Small intestine (tissue), 7 donors: ENCODE data around the gene PIGH. TPM values are rescaled to one million over a fixed set of nuclear protein-coding genes. Genes with fewer than 3 reads are reported as not detected.
A peak's percentile ranks its signal among the peaks of the same experiment; 100 is the strongest.
"Not testable (repeated sequence)": the region's sequence is repeated elsewhere in the genome, so short reads cannot be mapped to it uniquely, and the experiment has no call there.

ENCODE experiments used
- DNase-seq, 2 donors: peaks; one replicate each; pipeline versions ENCODE4 v3.0.0 to v3.0.0-alpha.2; 2013
- FAIRE-seq: peaks from 2 replicates; lab custom pipeline; 2012; peaks lifted over from hg19 to GRCh38; lab: Jason Lieb, UNC
- H3K27ac ChIP-seq, 3 donors: one replicate each; pipeline ENCODE4 v1.5.1; 2013; ENCODE audit warnings: low read length in 2 of 3, mild to moderate bottlenecking in 2 of 3, control low read depth in 1 of 3, inconsistent platforms in 1 of 3, low read depth in 1 of 3, moderate library complexity in 1 of 3
- H3K27me3 ChIP-seq, 3 donors: one replicate each; pipeline ENCODE4 v1.6.1; 2013; ENCODE audit warnings: low read length in 3 of 3, inconsistent platforms in 1 of 3; ENCODE audit not compliant: control insufficient read depth in 3 of 3, insufficient read depth in 3 of 3
- H3K36me3 ChIP-seq, 3 donors: one replicate each; pipeline ENCODE4 v1.6.1; 2013; ENCODE audit warnings: low read length in 3 of 3, inconsistent platforms in 1 of 3, low read depth in 1 of 3, mild to moderate bottlenecking in 1 of 3, moderate library complexity in 1 of 3; ENCODE audit not compliant: control insufficient read depth in 3 of 3, insufficient read depth in 2 of 3
- H3K4me1 ChIP-seq, 3 donors: one replicate each; pipeline ENCODE4 v1.6.1; 2013; ENCODE audit warnings: low read length in 2 of 3, inconsistent platforms in 1 of 3, low read depth in 1 of 3, mild to moderate bottlenecking in 1 of 3, moderate library complexity in 1 of 3; ENCODE audit not compliant: control insufficient read depth in 3 of 3, insufficient read depth in 2 of 3
- H3K4me3 ChIP-seq, 3 donors: one replicate each; pipeline ENCODE4 v1.5.1; 2013; ENCODE audit warnings: low read length in 3 of 3, control low read depth in 1 of 3, inconsistent platforms in 1 of 3, low read depth in 1 of 3, mild to moderate bottlenecking in 1 of 3, moderate library complexity in 1 of 3
- H3K9me3 ChIP-seq, 2 donors: one replicate each; pipeline ENCODE4 v1.6.1; 2013; ENCODE audit warnings: low read depth in 1 of 2, low read length in 1 of 2; ENCODE audit not compliant: control insufficient read depth in 2 of 2, insufficient read depth in 1 of 2
- WGBS, 3 donors: extraction: QIAGEN DNeasy Blood & Tissue Kit; methylation state at CpG; one replicate each; pipeline ENCODE4 v1.1.7; 2013; 5-methylcytosine and 5-hydroxymethylcytosine counted together
- polyA plus RNA-seq, 4 donors: library from polyadenylated mRNA; stranded (reverse) in 3 of 4; unstranded in 1 of 4; fragments of 200-250 nt in 3 of 4; fragments of 120-200 nt in 1 of 4; gene quantifications; one replicate each; pipeline versions ENCODE4 v1.2.1 to v1.2.3, GENCODE V29; 2013
- donor health status: healthy with polysubstance abuse.
- donor health status: control.
- donor health status: control.
- donor health status: Bipolar disorder and iron deficiency.
- donor health status: healthy.

Gene PIGH
- polyA plus RNA-seq, 4 donors: 19.6 to 53.9 (median 22.6) TPM

DNA sequence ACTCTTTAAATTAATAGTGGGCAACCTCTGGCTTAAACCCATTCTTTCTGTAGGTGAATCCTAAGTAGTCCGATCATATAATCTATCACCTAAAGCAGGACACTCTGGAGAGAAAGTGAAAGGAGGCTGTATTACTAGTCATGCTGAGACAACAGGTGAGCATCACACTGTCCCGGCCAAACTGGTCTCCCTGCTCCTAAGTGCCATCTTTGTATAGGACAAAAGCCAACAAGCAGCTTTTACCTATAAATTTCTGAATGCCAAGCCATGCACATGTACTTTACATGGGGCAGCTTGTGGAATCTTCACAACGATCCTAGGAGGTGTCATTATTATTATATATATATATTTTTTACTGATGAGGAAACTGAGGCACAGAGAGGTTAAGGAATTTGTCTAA, 48.9 kb downstream of the PIGH start:
- Histone ChIP-seq H3K4me3 (no peak overlapping the region), H3K9me3 (no peaks in the 10 kb centered on the region), H3K27ac (no peak overlapping the region), H3K27me3 (no peaks in the 10 kb centered on the region), H3K4me1 (no peaks in the 10 kb centered on the region), H3K36me3 (peaks cover 0 to 64% (median 2%) of the 10 kb centered on the region in 3 donors)
- 91 to 96% (median 95%) methylated on average over 3 of the region's 3 CpGs for WGBS, 3 donors
- FAIRE-seq: no peak
- DNase-seq: no peak

DNA sequence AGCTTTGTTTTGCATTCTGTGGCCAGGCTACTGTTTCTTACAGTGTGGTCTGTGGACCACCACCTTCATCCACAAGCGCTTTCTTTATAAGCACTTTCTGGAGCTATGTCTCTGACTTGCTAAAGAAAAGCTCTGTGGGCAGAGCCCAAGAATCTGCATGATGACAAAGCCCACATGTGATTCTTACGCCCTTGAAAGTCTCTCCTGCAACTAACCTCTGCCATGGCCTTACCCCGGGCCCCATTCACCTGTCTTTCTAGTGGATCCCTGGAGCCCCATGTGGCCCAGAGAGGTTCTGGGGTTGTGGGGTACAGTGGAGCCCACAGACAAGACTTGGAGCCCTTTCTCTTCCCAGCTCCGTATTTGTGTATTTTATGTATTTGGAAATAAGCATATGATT, 50.3 kb downstream of the PIGH start:
- WGBS, 3 donors: 91 to 95% (median 93%) methylated on average over 4 of the region's 4 CpGs
- Histone ChIP-seq H3K36me3 (peaks cover 0 to 50% (median 5%) of the 10 kb centered on the region in 3 donors), H3K27me3 (no peaks in the 10 kb centered on the region), H3K4me3 (no peak overlapping the region), H3K4me1 (no peaks in the 10 kb centered on the region), H3K27ac (no peak overlapping the region), H3K9me3 (no peaks in the 10 kb centered on the region)
- FAIRE-seq (no peak), DNase-seq (no peak)

DNA sequence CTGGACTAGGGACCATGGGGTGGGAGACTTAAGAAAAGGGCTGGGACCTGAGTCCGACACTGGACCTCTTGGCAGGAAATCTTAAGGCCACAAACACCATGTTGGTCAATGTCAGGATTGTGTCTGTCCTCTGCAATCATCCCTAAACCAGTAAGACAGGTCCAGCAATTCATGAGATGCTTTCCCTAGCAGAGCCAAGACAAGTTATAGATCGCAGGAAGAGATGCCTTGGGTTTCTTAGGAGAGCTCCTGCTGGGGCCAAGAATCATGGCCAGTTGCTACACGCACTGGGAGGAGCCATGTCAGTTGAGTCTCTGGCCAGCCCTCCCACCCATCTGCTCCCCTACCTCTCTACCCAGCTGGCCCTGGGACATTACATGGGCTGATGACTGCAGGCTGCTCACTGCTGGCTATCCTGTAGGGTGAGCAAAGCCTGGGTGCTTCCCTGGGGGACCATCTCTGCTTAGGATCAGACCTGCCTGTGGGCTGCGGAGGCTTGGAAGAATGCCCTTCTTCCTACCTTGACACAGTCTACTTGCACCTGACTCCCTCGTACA, 52.8 kb downstream of the PIGH start:
- WGBS, 3 donors: 92 to 95% (median 93%) methylated on average over 5 of the region's 5 CpGs
- H3K36me3 ChIP-seq: peaks cover 0 to 39% (median 5%) of the 10 kb centered on the region in 3 donors
- no peaks in the 10 kb centered on the region for H3K9me3 ChIP-seq
- no peak for DNase-seq
- H3K27ac ChIP-seq: no peak overlapping the region
- no peak overlapping the region for H3K4me3 ChIP-seq
- FAIRE-seq: no peak
- peaks cover 0 to 10% (median 0%) of the 10 kb centered on the region in 3 donors for H3K4me1 ChIP-seq
- no peaks in the 10 kb centered on the region for H3K27me3 ChIP-seq

GRCh38 chr14:67544590-67544989, 55.5 kb downstream of the PIGH start:
- Histone ChIP-seq H3K4me1 (peaks cover 0 to 23% (median 2%) of the 10 kb centered on the region in 3 donors), H3K4me3 (no peak overlapping the region), H3K27me3 (no peaks in the 10 kb centered on the region), H3K36me3 (peaks cover 0 to 21% (median 5%) of the 10 kb centered on the region in 3 donors), H3K9me3 (no peaks in the 10 kb centered on the region), H3K27ac (no peak overlapping the region)
- DNase-seq (no peak), FAIRE-seq (no peak)
- WGBS, 3 donors: 93 to 98% (median 95%) methylated on average over 1 of the region's 1 CpG

- 90 to 93% (median 92%) methylated on average over 13 of the region's 13 CpGs for WGBS, 3 donors
- Histone ChIP-seq H3K27ac (peak overlapping the region in 1 of 3 donors; percentile 98), H3K4me1 (peaks cover 0 to 23% (median 2%) of the 10 kb centered on the region in 3 donors), H3K36me3 (peaks cover 0 to 16% (median 3%) of the 10 kb centered on the region in 3 donors)
- not testable (repeated sequence) for FAIRE-seq, H3K27me3 ChIP-seq, H3K4me3 ChIP-seq, DNase-seq, H3K9me3 ChIP-seq
Measured at GRCh38 chr14:67542620-67543019, 57.4 kb downstream of the PIGH start.

DNA sequence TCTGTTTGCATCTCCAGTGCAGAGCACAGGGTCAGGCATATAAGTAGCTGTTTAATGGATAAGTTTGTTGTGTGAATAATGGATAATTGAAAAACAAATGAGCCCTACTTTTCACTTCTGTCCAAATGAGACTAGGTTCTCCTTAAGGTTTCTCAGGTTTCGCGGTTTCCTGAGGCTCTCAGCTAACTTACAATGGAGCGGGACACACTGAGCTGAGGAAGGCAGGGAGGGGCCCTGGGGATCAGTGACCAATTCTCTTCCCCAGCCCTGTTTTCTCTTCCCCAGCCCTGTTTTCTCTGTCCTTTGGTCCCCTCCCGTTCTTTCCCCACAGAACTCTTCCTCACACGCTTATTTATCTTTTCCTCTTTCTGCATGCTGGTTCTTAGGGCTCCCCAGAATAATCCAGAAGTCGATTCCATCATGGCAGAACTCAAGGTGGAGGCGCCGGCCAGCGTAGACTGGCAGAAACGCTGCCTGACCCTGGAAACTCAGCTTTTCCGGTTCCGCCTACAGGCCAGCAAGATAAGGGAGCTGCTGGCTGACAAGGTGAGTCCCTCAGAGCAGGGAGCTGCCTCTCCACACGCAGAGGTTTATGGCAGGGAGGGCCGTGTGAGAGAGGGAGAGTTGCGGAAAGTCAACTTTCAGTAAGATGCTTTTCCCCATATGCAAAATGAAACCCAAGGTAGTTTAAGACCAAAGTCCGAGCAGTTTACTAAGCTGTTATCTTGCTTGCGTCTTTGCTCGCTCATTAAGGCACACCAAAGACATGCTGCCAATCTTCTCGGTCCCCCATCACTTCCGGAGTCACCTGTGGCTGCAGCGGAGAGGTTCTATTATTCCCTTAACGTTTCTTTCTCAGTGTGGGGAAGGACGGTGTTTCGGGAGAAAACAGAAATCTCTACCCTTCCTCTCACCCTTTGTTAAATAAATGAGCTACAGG, 58.4 kb downstream of the PIGH start:
- peaks cover 0 to 23% (median 2%) of the 10 kb centered on the region in 3 donors for H3K4me1 ChIP-seq
- H3K4me3 ChIP-seq: peak overlapping the region in 2 of 3 donors; percentile 36 to 51
- no peaks in the 10 kb centered on the region for H3K9me3 ChIP-seq
- H3K27ac ChIP-seq: peak overlapping the region; percentile 91 to 98 (median 97)
- H3K36me3 ChIP-seq: peaks cover 0 to 8% (median 3%) of the 10 kb centered on the region in 3 donors
- WGBS, 3 donors: 6 to 35% (median 17%) methylated on average over 24 of the region's 24 CpGs
- FAIRE-seq (peak; percentile 5), DNase-seq (peak; percentile 94 to 98)
- no peaks in the 10 kb centered on the region for H3K27me3 ChIP-seq

Other genes with a start within 250 kb of the PIGH start
- gene ATP6V1D, start 240.5 kb downstream of the PIGH start, polyA plus RNA-seq: 10 to 100 TPM; 43.1 to 84.3 (median 58.0) TPM
- gene EIF2S1, start 239.9 kb downstream of the PIGH start, polyA plus RNA-seq: 100 to 1,000 TPM in 1 of 4 donors, 10 to 100 TPM in 3; 43.6 to 116 (median 69.9) TPM
- 10 to 100 TPM; 33.9 to 88.3 (median 67.1) TPM for gene PLEK2, start 188.1 kb downstream of the PIGH start, polyA plus RNA-seq
- gene TMEM229B, start 111.5 kb downstream of the PIGH start, polyA plus RNA-seq: 10 to 100 TPM in 3 of 4 donors, 1 to 10 TPM in 1; 6.5 to 27.5 (median 11.4) TPM
- gene PLEKHH1, start 67.0 kb downstream of the PIGH start, polyA plus RNA-seq: 10 to 100 TPM; 21.5 to 87.2 (median 47.5) TPM
- 10 to 100 TPM in 3 of 4 donors, 1 to 10 TPM in 1; 2.4 to 56.1 (median 22.8) TPM for gene ARG2, start 19.7 kb upstream of the PIGH start, polyA plus RNA-seq
- 10 to 100 TPM; 58.4 to 94.6 (median 83.4) TPM for gene VTI1B, start 74.4 kb upstream of the PIGH start, polyA plus RNA-seq
- 10 to 100 TPM in 2 of 4 donors, 1 to 10 TPM in 2; 5.9 to 63.8 (median 23.8) TPM for gene RDH11, start 95.5 kb upstream of the PIGH start, polyA plus RNA-seq
- gene RDH12, start 101.6 kb upstream of the PIGH start, polyA plus RNA-seq: 1 to 10 TPM in 1 of 4 donors, under 1 TPM in 1, not detected in 2; 0.44 to 1.4 TPM
- 10 to 100 TPM in 1 of 4 donors, 1 to 10 TPM in 3; 3.2 to 24.1 (median 4.7) TPM for gene ZFYVE26, start 216.3 kb upstream of the PIGH start, polyA plus RNA-seq
- gene RAD51B, start 219.5 kb upstream of the PIGH start, polyA plus RNA-seq: 1 to 10 TPM; 1.1 to 9.0 (median 4.1) TPM